Hepatocyte (in vitro differentiated cells): ENCODE data around the gene PAN3. TPM values are rescaled to one million over a fixed set of nuclear protein-coding genes. Genes with fewer than 3 reads are reported as not detected.
A peak's percentile ranks its signal among the peaks of the same experiment; 100 is the strongest.

Source experiments
- DNase-seq: peaks from one replicate; pipeline ENCODE4 v3.0.0-alpha.2; 2016; ENCODE audit warnings: low spot score
- H2AFZ ChIP-seq: fragments of 200-600 bp; sonication (generic); 2 replicates; pipeline ENCODE4 v1.6.0; 2016; ENCODE audit warnings: antibody characterized with exemption, mild to moderate bottlenecking
- H3K27ac ChIP-seq: fragments of 200-600 bp; sonication (generic); 2 replicates; pipeline ENCODE4 v1.5.1; 2016; ENCODE audit warnings: mild to moderate bottlenecking
- H3K27me3 ChIP-seq: fragments of 200-600 bp; sonication (generic); 2 replicates; pipeline ENCODE4 v1.6.1; 2016
- H3K36me3 ChIP-seq: fragments of 200-600 bp; sonication (generic); replicated peaks from 2 replicates; pipeline ENCODE4 v1.5.1; 2016; ENCODE audit warnings: low read depth; ENCODE audit not compliant: insufficient read depth
- H3K4me1 ChIP-seq: fragments of 200-600 bp; sonication (generic); 2 replicates; pipeline ENCODE4 v1.5.1; 2016; ENCODE audit warnings: mild to moderate bottlenecking, moderate library complexity; ENCODE audit not compliant: insufficient read depth
- H3K4me2 ChIP-seq: fragments of 200-600 bp; sonication (generic); 2 replicates; pipeline ENCODE4 v1.6.0; 2016
- H3K4me3 ChIP-seq: fragments of 200-600 bp; sonication (generic); 2 replicates; pipeline ENCODE4 v1.5.1; 2016; ENCODE audit warnings: mild to moderate bottlenecking
- H3K79me2 ChIP-seq: fragments of 200-600 bp; sonication (generic); 2 replicates; pipeline ENCODE4 v1.6.0; 2017; ENCODE audit warnings: mild to moderate bottlenecking
- H3K9me2 ChIP-seq: fragments of 200-600 bp; sonication (generic); replicated peaks from 2 replicates; pipeline ENCODE4 v1.6.0; 2017; ENCODE audit warnings: mild to moderate bottlenecking; ENCODE audit not compliant: insufficient read depth
- H3K9me3 ChIP-seq: fragments of 200-600 bp; sonication (generic); 2 replicates; pipeline ENCODE4 v1.5.1; 2016; ENCODE audit warnings: low read depth, mild to moderate bottlenecking
- H4K20me1 ChIP-seq: fragments of 200-600 bp; sonication (generic); 2 replicates; pipeline ENCODE4 v1.6.0; 2016; ENCODE audit warnings: mild to moderate bottlenecking; ENCODE audit not compliant: insufficient read depth, poor library complexity, severe bottlenecking
- EZH2 ChIP-seq: fragments of 200-600 bp; sonication (generic); IDR thresholded peaks from 2 replicates; pipeline ENCODE4 v1.6.1; 2016; ENCODE audit warnings: antibody characterized with exemption, mild to moderate bottlenecking, borderline replicate concordance
- EZH2phosphoT487 ChIP-seq: fragments of 200-600 bp; sonication (generic); IDR thresholded peaks from one replicate; pipeline ENCODE4 v1.6.1; 2018; ENCODE audit warnings: antibody characterized with exemption, mild to moderate bottlenecking, low read depth, moderate library complexity; ENCODE audit not compliant: unreplicated experiment, severe bottlenecking
- WGBS: methylation state at CpG from one replicate; pipeline ENCODE4 v1.1.6; 2016; ENCODE audit warnings: low lambda C conversion rate; ENCODE audit errors: missing lambda C conversion rate; 5-methylcytosine and 5-hydroxymethylcytosine counted together
- polyA plus RNA-seq: library from polyadenylated mRNA; unstranded; fragments of >200 nt; fragmentation: Nextera tagmentation; extraction: Ambion mirVana; gene quantifications from 2 replicates; pipeline ENCODE4 v1.2.1, GENCODE V29; 2016
- total RNA-seq: library from RNA; depleted of rRNA; stranded (reverse); fragments of >200 nt; gene quantifications from 2 replicates; pipeline ENCODE4 v1.2.3, GENCODE V29; 2014
- TF ChIP-seq, protein P1 (sequence below): fragments of 200-600 bp; sonication (generic); IDR thresholded peaks from 2 replicates; pipeline ENCODE4 v1.5.1; 2016; ENCODE audit warnings: antibody characterized with exemption, mild to moderate bottlenecking; ENCODE audit not compliant: poor library complexity

The PAN3 gene
- total and polyA plus RNA-seq, 2 experiments from 2014 or later = 6.9 to 29.8 TPM

DNA sequence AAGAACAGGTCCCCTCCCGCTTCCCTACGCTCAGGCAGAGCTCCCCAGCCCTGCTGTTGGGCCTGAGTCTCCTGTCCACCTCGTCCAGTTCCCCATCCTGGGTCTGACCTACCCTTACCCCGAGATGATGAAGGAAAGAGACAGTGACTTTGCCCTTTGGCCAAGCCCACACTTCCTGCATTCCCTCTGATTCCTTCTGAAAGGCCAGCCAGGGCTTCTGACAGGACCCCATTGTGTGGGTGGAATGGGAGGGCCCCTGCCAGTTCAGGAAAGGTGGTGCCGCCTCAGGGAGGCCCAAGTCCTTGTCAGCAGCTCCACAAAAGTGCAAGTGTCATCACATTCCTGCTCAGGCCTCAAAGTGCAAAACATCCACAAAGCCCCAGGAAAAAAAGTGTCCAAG is 177.8 kb downstream of the PAN3 start:
- 57% methylated on average over 5 of the region's 5 CpGs for WGBS
- H3K27me3 ChIP-seq = no peaks in the 10 kb centered on the region
- no peak overlapping the region for H2AFZ ChIP-seq

DNA sequence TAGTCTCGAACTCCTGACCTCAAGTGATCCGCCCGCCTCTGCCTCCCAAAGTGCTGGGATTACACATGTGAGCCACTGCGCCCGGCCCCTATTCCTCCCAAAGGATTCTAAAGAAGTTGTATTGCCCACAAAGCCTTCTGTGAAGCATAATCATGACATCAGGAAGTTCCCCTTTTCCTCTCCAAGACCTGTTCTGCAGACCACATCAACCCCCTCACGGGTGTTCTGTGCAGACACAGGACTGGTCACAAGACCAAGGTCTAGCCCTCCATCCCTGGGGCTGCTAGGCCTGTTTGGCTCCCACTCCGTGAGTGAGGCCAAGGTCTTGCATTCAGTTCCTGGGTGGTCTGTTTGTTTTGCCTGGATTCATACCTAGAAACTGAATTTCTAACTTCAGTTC is 178.5 kb downstream of the PAN3 start:
- Histone ChIP-seq H4K20me1 (no peaks in the 10 kb centered on the region), H2AFZ (no peak overlapping the region), H3K9me2 (no peaks in the 10 kb centered on the region), H3K36me3 (no peaks in the 10 kb centered on the region), H3K4me3 (no peak overlapping the region), H3K79me2 (no peaks in the 10 kb centered on the region), H3K4me1 (peaks cover 19% of the 10 kb centered on the region), H3K9me3 (no peaks in the 10 kb centered on the region), H3K27ac (no peak overlapping the region), H3K27me3 (no peaks in the 10 kb centered on the region), H3K4me2 (no peak overlapping the region)
- no peak for DNase-seq
- TF ChIP-seq, protein P1, sequence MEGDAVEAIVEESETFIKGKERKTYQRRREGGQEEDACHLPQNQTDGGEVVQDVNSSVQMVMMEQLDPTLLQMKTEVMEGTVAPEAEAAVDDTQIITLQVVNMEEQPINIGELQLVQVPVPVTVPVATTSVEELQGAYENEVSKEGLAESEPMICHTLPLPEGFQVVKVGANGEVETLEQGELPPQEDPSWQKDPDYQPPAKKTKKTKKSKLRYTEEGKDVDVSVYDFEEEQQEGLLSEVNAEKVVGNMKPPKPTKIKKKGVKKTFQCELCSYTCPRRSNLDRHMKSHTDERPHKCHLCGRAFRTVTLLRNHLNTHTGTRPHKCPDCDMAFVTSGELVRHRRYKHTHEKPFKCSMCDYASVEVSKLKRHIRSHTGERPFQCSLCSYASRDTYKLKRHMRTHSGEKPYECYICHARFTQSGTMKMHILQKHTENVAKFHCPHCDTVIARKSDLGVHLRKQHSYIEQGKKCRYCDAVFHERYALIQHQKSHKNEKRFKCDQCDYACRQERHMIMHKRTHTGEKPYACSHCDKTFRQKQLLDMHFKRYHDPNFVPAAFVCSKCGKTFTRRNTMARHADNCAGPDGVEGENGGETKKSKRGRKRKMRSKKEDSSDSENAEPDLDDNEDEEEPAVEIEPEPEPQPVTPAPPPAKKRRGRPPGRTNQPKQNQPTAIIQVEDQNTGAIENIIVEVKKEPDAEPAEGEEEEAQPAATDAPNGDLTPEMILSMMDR = no peak
- no peak for TF ChIP-seq EZH2phosphoT487
- no peak for TF ChIP-seq EZH2
- WGBS = 93% methylated on average over 7 of the region's 7 CpGs

More for the DNA sequence above, 177.8 kb downstream of the PAN3 start:
- no peaks in the 10 kb centered on the region for H3K79me2 ChIP-seq
- H3K4me1 ChIP-seq = peaks cover 12% of the 10 kb centered on the region
- DNase-seq = peak; percentile 38
- no peaks in the 10 kb centered on the region for H4K20me1 ChIP-seq
- H3K9me2 ChIP-seq = no peaks in the 10 kb centered on the region
- H3K36me3 ChIP-seq = no peaks in the 10 kb centered on the region
- peak overlapping the region; percentile 42 for H3K27ac ChIP-seq
- TF ChIP-seq EZH2phosphoT487 (no peak), EZH2 (no peak)
- TF ChIP-seq, protein P1 = no peak
- H3K9me3 ChIP-seq = no peaks in the 10 kb centered on the region
- H3K4me3 ChIP-seq = no peak overlapping the region
- H3K4me2 ChIP-seq = no peak overlapping the region

DNA sequence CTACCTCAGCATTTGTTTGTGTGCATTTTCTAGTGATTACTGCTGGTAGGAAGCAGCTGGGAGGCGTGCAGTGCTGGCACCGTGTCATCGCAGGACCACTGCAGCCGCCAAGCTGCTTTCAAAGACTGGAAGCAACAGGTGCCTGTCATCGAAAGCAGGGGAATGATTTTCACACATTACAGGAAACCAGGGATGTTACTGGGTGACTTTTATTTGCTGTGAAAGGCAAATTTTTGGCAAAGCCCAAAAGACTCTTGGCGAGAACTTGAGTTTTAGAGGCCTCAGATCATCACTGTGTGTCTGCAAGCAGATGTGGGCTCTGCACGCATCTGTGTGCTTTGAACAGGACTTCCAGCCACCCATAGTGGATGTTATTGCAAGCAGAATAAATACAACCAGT is 180.2 kb downstream of the PAN3 start:
- Histone ChIP-seq H3K9me3 (no peaks in the 10 kb centered on the region), H3K4me2 (no peak overlapping the region), H3K9me2 (no peaks in the 10 kb centered on the region), H3K27me3 (no peaks in the 10 kb centered on the region), H3K4me3 (no peak overlapping the region), H4K20me1 (no peaks in the 10 kb centered on the region), H2AFZ (no peak overlapping the region), H3K27ac (no peak overlapping the region), H3K79me2 (no peaks in the 10 kb centered on the region), H3K4me1 (peaks cover 25% of the 10 kb centered on the region), H3K36me3 (no peaks in the 10 kb centered on the region)
- WGBS = 76% methylated on average over 7 of the region's 7 CpGs
- TF ChIP-seq EZH2phosphoT487 = peak; percentile 52
- TF ChIP-seq, protein P1 = no peak
- DNase-seq = no peak

DNA sequence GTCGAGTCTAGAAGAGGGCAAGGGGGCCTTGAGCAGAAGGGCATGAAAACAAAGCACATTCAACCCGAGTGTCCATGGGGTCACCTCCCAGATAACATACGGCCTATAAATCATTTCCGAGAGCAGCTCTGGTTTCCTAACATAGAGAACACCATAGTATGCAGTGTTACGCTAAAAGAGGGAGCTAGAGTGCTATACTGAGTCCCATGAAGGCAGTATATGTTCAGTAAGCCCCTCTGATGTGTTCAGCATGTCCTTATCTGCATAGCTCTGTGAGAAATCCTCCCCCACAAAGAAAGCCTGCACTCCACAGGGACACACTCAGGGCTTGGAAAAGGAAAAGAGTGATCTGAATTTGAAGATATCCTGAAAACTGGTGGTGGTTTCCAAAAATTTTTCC is 181.2 kb downstream of the PAN3 start:
- no peaks in the 10 kb centered on the region for H3K36me3 ChIP-seq

More for the DNA sequence above, 181.2 kb downstream of the PAN3 start:
- Histone ChIP-seq H3K27me3 (no peaks in the 10 kb centered on the region), H3K4me3 (no peak overlapping the region), H2AFZ (no peak overlapping the region), H4K20me1 (no peaks in the 10 kb centered on the region), H3K4me1 (peaks cover 25% of the 10 kb centered on the region), H3K79me2 (no peaks in the 10 kb centered on the region), H3K9me2 (no peaks in the 10 kb centered on the region), H3K4me2 (no peak overlapping the region), H3K27ac (no peak overlapping the region), H3K9me3 (no peaks in the 10 kb centered on the region)
- no peak for DNase-seq
- TF ChIP-seq, protein P1 = no peak
- TF ChIP-seq EZH2phosphoT487 (no peak), EZH2 (no peak)
- WGBS = 75% methylated on average over 5 of the region's 5 CpGs
